Body of pancreas (tissue), 4 donors: Measurements from ENCODE around the gene ATAD3C.
"Not testable (repeated sequence)": the region's sequence is repeated elsewhere in the genome, so short reads cannot be mapped to it uniquely, and the experiment has no call there.

Experiments used
- CTCF ChIP-seq, 7 experiments: fragments of 450-650 bp in 4 of 7; fragments of 200-600 bp in 3 of 7; sonication (generic) in 3 of 7; IDR thresholded peaks; one replicate each; pipeline ENCODE4 v1.5.1; 2016 to 2019; ENCODE audit warnings: antibody characterized with exemption in 7 of 7
- POLR2A ChIP-seq, 3 donors: fragments of 450-650 bp; IDR thresholded peaks; one replicate each; pipeline ENCODE4 v1.6.1; 2016; ENCODE audit warnings: antibody characterized with exemption in 3 of 3, mild to moderate bottlenecking in 2 of 3

DNA sequence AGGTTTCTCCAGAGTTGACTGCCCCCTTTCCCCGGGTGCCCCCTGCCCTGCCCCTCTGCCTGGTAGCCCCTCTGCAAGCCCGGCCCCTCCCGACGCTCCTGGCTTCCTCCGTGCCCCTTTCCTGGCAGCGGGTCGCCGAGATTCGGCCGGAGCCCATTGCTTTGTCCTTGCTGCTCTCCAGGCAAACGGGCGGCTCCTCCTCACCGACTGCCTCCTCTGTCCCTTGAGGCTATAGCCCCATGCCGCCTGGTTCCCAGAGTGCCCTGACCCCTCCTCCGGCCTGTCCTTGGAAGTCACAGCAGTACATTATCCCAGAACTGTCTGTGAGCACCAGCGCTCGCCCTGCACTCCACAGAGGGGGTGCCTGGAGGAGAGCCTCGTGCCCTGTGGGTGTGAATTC lies 64.2 kb downstream of the ATAD3C start:
- TF ChIP-seq CTCF, POLR2A (IDR thresholded peaks at IDR 0.05): not testable (repeated sequence)
